GM06990 (cell line): ENCODE data around the gene SRD5A1.

ENCODE experiments used
- DNase-seq: peaks from one replicate; pipeline ENCODE4 v3.0.0-alpha.2; 2011; ENCODE audit not compliant: insufficient read length; ENCODE audit errors: extremely low read depth
- H3K27me3 ChIP-seq: replicated peaks from 2 replicates; pipeline ENCODE4 v1.6.0; 2011; ENCODE audit warnings: low read length; ENCODE audit not compliant: control insufficient read depth, insufficient read depth
- H3K36me3 ChIP-seq: 2 replicates; pipeline ENCODE4 v1.5.1; 2011; ENCODE audit warnings: low read length; ENCODE audit not compliant: control insufficient read depth, insufficient read depth
- H3K4me3 ChIP-seq: replicated peaks from 2 replicates; pipeline ENCODE4 v1.5.1; 2011; ENCODE audit warnings: low read depth, mild to moderate bottlenecking, control low read depth, low read length
- TF ChIP-seq, protein P1 (sequence below): IDR thresholded peaks from 2 replicates; pipeline ENCODE4 v1.5.1; 2011; ENCODE audit warnings: low read length, control low read depth, mild to moderate bottlenecking, inconsistent platforms; ENCODE audit not compliant: insufficient read depth, poor library complexity, severe bottlenecking

Gene SRD5A1

GRCh38 chr5:6626508-6626907 lies 6.7 kb upstream of the SRD5A1 start:
- TF ChIP-seq, protein P1, sequence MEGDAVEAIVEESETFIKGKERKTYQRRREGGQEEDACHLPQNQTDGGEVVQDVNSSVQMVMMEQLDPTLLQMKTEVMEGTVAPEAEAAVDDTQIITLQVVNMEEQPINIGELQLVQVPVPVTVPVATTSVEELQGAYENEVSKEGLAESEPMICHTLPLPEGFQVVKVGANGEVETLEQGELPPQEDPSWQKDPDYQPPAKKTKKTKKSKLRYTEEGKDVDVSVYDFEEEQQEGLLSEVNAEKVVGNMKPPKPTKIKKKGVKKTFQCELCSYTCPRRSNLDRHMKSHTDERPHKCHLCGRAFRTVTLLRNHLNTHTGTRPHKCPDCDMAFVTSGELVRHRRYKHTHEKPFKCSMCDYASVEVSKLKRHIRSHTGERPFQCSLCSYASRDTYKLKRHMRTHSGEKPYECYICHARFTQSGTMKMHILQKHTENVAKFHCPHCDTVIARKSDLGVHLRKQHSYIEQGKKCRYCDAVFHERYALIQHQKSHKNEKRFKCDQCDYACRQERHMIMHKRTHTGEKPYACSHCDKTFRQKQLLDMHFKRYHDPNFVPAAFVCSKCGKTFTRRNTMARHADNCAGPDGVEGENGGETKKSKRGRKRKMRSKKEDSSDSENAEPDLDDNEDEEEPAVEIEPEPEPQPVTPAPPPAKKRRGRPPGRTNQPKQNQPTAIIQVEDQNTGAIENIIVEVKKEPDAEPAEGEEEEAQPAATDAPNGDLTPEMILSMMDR: no peak
- Histone ChIP-seq H3K36me3 (peaks cover 28% of the 10 kb centered on the region), H3K4me3 (no peak overlapping the region), H3K27me3 (no peaks in the 10 kb centered on the region)
- no peak for DNase-seq

DNA sequence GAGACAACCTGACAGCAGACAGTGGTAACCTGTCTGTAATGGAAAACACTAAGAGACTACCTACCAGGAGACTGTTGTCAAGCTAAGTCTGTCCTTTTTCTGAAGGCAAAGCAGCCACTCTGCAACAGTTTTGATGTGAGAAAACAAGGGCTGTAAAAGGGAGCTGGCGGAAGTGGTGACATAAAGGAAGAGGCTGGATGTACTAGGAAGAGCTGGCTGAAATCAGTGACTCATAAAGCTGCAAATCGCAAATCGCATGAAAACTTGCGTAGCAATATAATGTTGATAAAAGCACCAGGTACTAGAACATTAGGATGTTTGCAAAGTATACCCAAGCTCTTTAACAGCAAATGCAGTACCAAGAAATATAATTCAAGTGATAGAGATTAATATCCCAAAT lies 1.8 kb upstream of the SRD5A1 start:
- TF ChIP-seq, protein P1: no peak
- Histone ChIP-seq H3K4me3 (peak overlapping the region; percentile 97), H3K36me3 (peaks cover 8% of the 10 kb centered on the region), H3K27me3 (no peaks in the 10 kb centered on the region)
- DNase-seq: no peak

- Histone ChIP-seq H3K36me3 (peaks cover 5% of the 10 kb centered on the region), H3K4me3 (peak overlapping the region; percentile 97), H3K27me3 (no peaks in the 10 kb centered on the region)
- TF ChIP-seq, protein P1: peak; percentile 8
- no peak for DNase-seq
Measured at GRCh38 chr5:6632324-6632887, 834 bp upstream of the SRD5A1 start.

DNA sequence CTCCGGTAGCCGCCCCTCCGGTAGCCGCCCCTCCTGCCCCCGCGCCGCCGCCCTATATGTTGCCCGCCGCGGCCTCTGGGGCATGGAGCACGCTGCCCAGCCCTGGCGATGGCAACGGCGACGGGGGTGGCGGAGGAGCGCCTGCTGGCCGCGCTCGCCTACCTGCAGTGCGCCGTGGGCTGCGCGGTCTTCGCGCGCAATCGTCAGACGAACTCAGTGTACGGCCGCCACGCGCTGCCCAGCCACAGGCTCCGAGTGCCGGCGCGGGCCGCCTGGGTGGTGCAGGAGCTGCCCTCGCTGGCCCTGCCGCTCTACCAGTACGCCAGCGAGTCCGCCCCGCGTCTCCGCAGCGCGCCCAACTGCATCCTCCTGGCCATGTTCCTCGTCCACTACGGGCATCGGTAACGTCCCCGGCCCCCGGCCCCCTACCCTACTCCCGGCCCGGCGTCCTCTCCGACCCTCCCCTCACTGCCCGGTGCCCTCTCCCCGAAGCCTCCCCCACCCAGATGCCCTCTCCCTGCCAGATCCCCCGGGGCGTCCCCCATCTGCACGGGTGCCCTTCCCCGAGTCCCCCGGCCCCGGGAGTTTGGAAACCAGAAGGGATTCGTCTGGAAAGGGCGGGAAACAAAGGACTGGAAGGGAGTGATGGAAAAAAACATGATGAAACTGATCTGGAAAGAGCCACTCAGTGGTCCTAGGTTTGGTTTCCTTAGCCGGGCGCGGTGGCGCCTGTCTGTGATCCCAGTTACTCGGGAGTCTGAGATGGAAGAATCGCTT lies 417 bp downstream of the SRD5A1 start:
- Histone ChIP-seq H3K4me3 (peak overlapping the region; percentile 97), H3K27me3 (no peaks in the 10 kb centered on the region), H3K36me3 (peaks cover 5% of the 10 kb centered on the region)
- no peak for DNase-seq
- TF ChIP-seq, protein P1: no peak

GRCh38 chr5:6634306-6634705 lies 1.1 kb downstream of the SRD5A1 start:
- H3K4me3 ChIP-seq: peak overlapping the region; percentile 97
- peak; percentile 12 for DNase-seq
- H3K36me3 ChIP-seq: peaks cover 5% of the 10 kb centered on the region
- TF ChIP-seq, protein P1: no peak
- H3K27me3 ChIP-seq: no peaks in the 10 kb centered on the region
